ENCODE results near the gene IYD.
"Not testable (repeated sequence)": the region's sequence is repeated elsewhere in the genome, so short reads cannot be mapped to it uniquely, and the experiment has no call there.

Gene IYD

GRCh38 chr6:150435832-150436231 lies 67.0 kb downstream of the IYD start:
- DNase-seq, result no peak

- no peak for DNase-seq
Measured at GRCh38 chr6:150439373-150439772, 70.6 kb downstream of the IYD start.

- no peak for DNase-seq
Measured at GRCh38 chr6:150443621-150444020, 74.8 kb downstream of the IYD start.

- DNase-seq, result no peak
Measured at GRCh38 chr6:150444308-150444707, 75.5 kb downstream of the IYD start.

GRCh38 chr6:150445486-150445885 lies 76.7 kb downstream of the IYD start:
- DNase-seq, result no peak

- no peak for DNase-seq
Measured at GRCh38 chr6:150448221-150448620, 79.4 kb downstream of the IYD start.

- not testable (repeated sequence) for DNase-seq
Measured at GRCh38 chr6:150449055-150449454, 80.2 kb downstream of the IYD start.

- no peak for DNase-seq
Measured at GRCh38 chr6:150450918-150451317, 82.1 kb downstream of the IYD start.

- DNase-seq, result no peak
Measured at GRCh38 chr6:150451807-150452427, 83.1 kb downstream of the IYD start.

GRCh38 chr6:150452428-150453243 lies 83.8 kb downstream of the IYD start:
- no peak for DNase-seq

- DNase-seq, result no peak
Measured at GRCh38 chr6:150453357-150453756, 84.5 kb downstream of the IYD start.
